ENCODE results near the gene GUCY2D. TPM values are rescaled to one million over a fixed set of nuclear protein-coding genes. Genes with fewer than 3 reads are reported as not detected.

The GUCY2D gene
- total RNA-seq, 2 experiments from 2014 or later: not detected

DNA sequence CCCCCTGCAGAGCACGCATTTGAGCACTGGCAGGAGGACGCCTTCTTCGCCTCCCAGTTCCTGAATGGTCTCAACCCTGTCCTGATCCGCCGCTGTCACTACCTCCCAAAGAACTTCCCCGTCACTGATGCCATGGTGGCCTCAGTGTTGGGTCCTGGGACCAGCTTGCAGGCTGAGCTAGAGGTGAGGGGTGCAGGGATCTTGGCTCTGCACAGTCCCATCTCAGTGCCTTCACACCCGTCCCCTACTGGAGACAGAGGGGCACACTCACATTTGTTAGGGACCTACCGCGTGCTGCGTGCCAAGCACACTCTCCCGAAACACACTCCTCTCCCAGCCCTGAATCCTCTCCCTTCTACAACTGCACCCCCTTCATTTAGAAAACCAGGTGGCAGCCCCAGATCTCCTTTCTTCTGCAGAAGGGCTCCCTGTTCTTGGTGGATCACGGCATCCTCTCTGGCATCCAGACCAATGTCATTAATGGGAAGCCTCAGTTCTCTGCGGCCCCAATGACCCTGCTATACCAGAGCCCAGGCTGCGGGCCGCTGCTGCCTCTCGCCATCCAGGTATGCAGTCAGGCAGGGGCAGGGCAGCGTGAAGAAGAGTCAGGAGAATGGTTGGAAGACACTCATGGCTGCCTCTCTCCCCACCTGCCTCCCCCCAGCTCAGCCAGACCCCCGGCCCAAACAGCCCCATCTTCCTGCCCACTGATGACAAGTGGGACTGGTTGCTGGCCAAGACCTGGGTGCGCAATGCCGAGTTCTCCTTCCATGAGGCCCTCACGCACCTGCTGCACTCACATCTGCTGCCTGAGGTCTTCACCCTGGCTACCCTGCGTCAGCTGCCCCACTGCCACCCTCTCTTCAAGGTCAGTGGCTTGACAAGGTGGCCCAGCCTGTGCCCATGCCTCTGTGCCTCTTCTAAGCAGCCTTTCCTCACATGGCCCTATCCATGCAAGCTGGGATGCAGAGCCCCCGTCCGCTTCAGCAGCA is 42.7 kb downstream of the GUCY2D start:
- Mint-ChIP-seq H3K4me1 (ENCODE audit: low read depth) (no peaks in the 10 kb centered on the region), H3K27ac (no peak overlapping the region), H3K36me3 (ENCODE audit: low read depth) (no peaks in the 10 kb centered on the region), H3K4me3 (no peak overlapping the region), H3K9me3 (no peaks in the 10 kb centered on the region), H3K27me3 (peaks cover 6% of the 10 kb centered on the region)
- POLR2A ChIA-PET: no interaction called here
- intact Hi-C loops (cut with micrococcal nuclease): no loop called here
- DNase-seq: no peak
- CTCF ChIA-PET: interaction anchor here (1.5 to 1.9 kb wide), 2 partner anchors 12 to 28 kb away, joined by 5 to 6 read pairs; no protein-coding TSS in a partner anchor
- no peak for ATAC-seq
- TF ChIP-seq, protein P1, sequence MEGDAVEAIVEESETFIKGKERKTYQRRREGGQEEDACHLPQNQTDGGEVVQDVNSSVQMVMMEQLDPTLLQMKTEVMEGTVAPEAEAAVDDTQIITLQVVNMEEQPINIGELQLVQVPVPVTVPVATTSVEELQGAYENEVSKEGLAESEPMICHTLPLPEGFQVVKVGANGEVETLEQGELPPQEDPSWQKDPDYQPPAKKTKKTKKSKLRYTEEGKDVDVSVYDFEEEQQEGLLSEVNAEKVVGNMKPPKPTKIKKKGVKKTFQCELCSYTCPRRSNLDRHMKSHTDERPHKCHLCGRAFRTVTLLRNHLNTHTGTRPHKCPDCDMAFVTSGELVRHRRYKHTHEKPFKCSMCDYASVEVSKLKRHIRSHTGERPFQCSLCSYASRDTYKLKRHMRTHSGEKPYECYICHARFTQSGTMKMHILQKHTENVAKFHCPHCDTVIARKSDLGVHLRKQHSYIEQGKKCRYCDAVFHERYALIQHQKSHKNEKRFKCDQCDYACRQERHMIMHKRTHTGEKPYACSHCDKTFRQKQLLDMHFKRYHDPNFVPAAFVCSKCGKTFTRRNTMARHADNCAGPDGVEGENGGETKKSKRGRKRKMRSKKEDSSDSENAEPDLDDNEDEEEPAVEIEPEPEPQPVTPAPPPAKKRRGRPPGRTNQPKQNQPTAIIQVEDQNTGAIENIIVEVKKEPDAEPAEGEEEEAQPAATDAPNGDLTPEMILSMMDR (IDR thresholded peaks at IDR 0.05): no peak

DNA sequence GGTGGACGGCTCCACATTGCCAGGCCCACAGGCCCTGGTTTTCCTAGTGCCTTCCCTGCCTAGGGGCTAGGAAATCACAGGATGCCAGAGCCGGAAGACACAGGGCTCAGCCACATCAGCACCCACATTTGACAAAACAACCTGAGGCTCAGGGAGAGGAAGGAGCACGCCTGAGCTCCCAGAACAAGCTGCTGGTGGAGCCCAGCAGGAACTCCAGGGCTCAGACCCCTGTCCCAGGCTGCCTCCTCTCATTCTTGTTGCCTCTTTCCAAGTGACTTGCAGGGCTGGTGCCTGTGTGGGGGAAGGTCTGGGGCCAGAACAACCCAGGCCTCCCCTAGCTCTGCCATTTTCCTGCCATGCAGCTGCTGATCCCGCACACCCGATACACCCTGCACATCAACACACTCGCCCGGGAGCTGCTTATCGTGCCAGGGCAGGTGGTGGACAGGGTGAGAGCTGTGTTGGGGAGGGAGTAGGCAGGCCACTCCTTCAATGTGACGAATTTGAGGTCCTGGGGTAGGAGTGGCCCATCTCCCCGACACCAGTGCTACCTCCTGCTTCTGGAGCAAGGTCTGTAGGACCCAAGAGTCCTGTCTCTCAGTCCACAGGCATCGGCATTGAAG is 44.0 kb downstream of the GUCY2D start:
- intact Hi-C loops (cut with micrococcal nuclease): no loop called here
- ChIA-PET POLR2A (no interaction called here), CTCF (interaction anchor here (1.3 to 2.6 kb wide), 4 partner anchors 11 to 29 kb away, joined by 5 to 16 read pairs (median 6); no protein-coding TSS in a partner anchor)
- TF ChIP-seq, protein P1 (IDR thresholded peaks at IDR 0.05): no peak
- H3K4me1 Mint-ChIP-seq (ENCODE audit: low read depth): no peaks in the 10 kb centered on the region
- ATAC-seq (no peak), DNase-seq (no peak)
- H3K27ac Mint-ChIP-seq: no peak overlapping the region
- H3K36me3 Mint-ChIP-seq (ENCODE audit: low read depth): no peaks in the 10 kb centered on the region
- no peak overlapping the region for H3K4me3 Mint-ChIP-seq
- H3K27me3 Mint-ChIP-seq: peaks cover 2% of the 10 kb centered on the region
- no peaks in the 10 kb centered on the region for H3K9me3 Mint-ChIP-seq

DNA sequence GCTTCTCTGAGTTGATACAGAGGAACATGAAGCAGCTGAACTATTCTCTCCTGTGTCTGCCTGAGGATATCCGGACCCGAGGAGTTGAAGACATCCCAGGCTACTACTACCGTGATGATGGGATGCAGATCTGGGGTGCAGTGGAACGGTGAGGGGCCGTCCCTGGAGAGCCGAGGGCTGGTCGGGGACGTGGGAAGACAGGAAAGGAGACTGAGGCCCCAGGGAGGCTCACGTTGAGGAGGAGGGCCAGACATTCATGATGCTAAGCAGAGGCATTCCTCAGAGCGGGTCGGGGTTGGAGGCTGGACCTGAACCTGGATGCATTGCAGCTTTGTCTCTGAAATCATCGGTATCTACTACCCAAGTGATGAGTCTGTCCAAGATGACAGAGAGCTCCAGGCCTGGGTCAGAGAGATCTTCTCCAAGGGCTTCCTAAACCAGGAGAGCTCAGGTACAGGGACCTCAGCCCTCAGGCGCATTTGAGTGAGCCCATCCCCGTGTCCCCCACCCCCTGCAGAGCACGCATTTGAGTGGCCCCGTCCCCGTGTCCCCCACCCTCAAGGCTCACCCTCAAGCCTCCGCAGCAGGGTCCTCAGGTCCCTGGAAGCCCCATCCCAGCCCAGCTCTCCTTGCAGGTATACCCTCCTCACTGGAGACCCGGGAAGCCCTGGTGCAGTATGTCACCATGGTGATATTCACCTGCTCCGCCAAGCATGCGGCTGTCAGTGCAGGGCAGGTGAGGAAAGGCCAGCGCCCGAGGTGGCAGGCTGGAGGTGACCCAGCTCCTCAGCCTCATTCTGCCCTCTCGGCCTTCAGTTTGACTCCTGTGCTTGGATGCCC is 44.7 kb downstream of the GUCY2D start:
- intact Hi-C loops (cut with micrococcal nuclease): no loop called here
- POLR2A ChIA-PET: interaction anchor here (1.5 kb wide), 1 partner anchor 10 kb away, joined by 3 read pairs; no protein-coding TSS in a partner anchor
- H3K9me3 Mint-ChIP-seq: no peaks in the 10 kb centered on the region
- no peak for ATAC-seq
- no peak for DNase-seq
- CTCF ChIA-PET: interaction anchor here (0.9 to 2.6 kb wide), 4 partner anchors 10 to 30 kb away, joined by 3 to 16 read pairs (median 6); no protein-coding TSS in a partner anchor
- H3K36me3 Mint-ChIP-seq (ENCODE audit: low read depth): no peaks in the 10 kb centered on the region
- no peaks in the 10 kb centered on the region for H3K4me1 Mint-ChIP-seq (ENCODE audit: low read depth)
- TF ChIP-seq, protein P1 (IDR thresholded peaks at IDR 0.05): no peak
- H3K27ac Mint-ChIP-seq: no peak overlapping the region
- no peak overlapping the region for H3K4me3 Mint-ChIP-seq
- peaks cover 2% of the 10 kb centered on the region for H3K27me3 Mint-ChIP-seq

DNA sequence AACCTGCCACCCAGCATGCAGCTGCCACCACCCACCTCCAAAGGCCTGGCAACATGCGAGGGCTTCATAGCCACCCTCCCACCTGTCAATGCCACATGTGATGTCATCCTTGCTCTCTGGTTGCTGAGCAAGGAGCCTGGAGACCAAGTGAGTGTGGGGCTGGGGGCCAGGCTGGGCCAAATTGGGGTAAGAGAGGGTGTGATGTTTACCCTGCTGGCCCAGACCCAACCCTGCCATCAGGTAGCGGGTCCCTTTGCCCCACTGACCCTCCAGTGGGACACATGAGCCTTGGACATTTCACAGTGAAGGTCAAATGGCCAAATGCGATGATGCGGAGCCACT is 45.3 kb downstream of the GUCY2D start:
- TF ChIP-seq, protein P1 (IDR thresholded peaks at IDR 0.05): no peak
- Mint-ChIP-seq H3K27me3 (no peaks in the 10 kb centered on the region), H3K4me1 (ENCODE audit: low read depth) (no peaks in the 10 kb centered on the region), H3K36me3 (ENCODE audit: low read depth) (no peaks in the 10 kb centered on the region), H3K4me3 (no peak overlapping the region), H3K9me3 (no peaks in the 10 kb centered on the region), H3K27ac (no peak overlapping the region)
- CTCF ChIA-PET: interaction anchor here (0.9 to 2.6 kb wide), 3 partner anchors 10 to 26 kb away, joined by 3 to 16 read pairs (median 5); no protein-coding TSS in a partner anchor
- intact Hi-C loops (cut with micrococcal nuclease): no loop called here
- ATAC-seq (no peak), DNase-seq (no peak)
- POLR2A ChIA-PET: interaction anchor here (0.6 to 1.5 kb wide), 2 partner anchors 10 to 33 kb away, joined by 3 read pairs; no protein-coding TSS in a partner anchor

All from activated CD8-positive, alpha-beta T cell treated with anti-CD3 and anti-CD28 coated beads for 36 hours (primary cell).